GM18517 (cell line): Measurements from ENCODE around the gene MMP11.

Experiments used
- ATAC-seq: cut with Tn5 transposase; IDR thresholded peaks from one replicate; pipeline ENCODE4 v1.9.1; 2021; ENCODE audit warnings: mild to moderate bottlenecking, moderate library complexity; ENCODE audit not compliant: unreplicated experiment

Gene MMP11

GRCh38 chr22:23759566-23759965 is 13.1 kb upstream of the MMP11 start:
- ATAC-seq, result no peak

DNA sequence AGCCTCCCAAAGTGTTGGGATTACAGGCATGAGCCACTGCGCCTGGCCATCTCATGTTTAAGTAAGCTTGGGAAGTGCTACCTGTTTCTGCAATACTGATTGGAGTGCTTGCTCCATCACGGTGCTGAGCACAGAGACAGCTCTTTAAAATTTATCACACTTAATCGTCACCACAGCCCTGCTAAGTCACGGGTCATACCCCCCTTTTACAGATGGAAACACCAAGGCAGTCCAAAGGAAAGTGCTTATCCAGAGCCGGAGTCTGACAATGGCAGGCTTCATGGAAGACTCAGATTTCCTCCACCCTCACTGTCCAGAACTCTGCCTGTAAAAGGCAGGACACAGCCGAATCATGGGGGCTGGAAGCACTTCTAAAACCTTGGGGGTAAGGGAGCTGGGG is 12.6 kb upstream of the MMP11 start:
- ATAC-seq, result no peak

- no peak for ATAC-seq
These were observed 9.6 kb upstream of the MMP11 start, which contains the start of gene C22orf15 for GRCh38 chr22:23762842-23763578. TSS of gene C22orf15 (plus strand) at chr22:23762990. CDS start at chr22:23763307, 317 bp downstream.

DNA sequence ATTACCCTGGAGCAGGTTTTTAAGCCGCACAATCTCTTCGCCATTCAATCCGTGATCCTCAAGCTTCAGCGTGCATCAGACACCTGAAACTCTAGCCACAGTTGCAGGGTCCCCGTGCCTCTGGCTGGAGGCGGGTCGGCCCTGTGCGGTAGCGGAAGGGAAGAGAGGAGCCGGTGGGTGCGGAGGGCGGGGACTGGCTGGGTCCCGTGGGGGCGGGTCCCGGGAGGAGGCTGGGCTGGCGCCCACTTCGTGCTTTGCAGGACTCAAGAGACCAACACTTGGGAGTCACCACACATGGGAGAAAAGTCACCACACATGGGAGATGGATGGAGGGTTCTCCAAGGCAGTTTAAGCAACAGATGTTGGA is 9.1 kb upstream of the MMP11 start:
- ATAC-seq, result no peak

DNA sequence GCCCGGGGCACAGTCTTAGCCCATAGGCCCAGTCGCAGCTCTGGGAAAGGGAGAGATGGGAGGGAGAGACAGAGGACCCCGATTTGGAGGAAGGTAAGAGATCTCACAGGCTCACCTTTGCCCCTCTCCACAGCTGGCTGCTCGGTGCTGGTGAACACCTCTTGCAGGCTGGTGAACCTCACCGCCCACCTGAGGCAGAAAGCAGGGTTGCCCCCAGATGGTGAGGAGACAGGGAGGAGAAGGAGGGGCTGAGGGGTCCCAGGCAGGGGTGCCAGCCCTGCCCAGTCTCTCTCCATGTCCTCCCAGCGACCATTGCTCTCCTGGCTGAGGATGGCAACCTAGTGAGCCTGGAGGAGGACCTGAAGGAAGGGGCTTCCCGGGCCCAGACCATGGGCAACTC is 8.7 kb upstream of the MMP11 start:
- no peak for ATAC-seq

- no peak for ATAC-seq
These were observed 7.5 kb upstream of the MMP11 start for GRCh38 chr22:23764899-23765881.

- ATAC-seq, result no peak
These were observed 5.4 kb upstream of the MMP11 start for GRCh38 chr22:23767303-23767672.

DNA sequence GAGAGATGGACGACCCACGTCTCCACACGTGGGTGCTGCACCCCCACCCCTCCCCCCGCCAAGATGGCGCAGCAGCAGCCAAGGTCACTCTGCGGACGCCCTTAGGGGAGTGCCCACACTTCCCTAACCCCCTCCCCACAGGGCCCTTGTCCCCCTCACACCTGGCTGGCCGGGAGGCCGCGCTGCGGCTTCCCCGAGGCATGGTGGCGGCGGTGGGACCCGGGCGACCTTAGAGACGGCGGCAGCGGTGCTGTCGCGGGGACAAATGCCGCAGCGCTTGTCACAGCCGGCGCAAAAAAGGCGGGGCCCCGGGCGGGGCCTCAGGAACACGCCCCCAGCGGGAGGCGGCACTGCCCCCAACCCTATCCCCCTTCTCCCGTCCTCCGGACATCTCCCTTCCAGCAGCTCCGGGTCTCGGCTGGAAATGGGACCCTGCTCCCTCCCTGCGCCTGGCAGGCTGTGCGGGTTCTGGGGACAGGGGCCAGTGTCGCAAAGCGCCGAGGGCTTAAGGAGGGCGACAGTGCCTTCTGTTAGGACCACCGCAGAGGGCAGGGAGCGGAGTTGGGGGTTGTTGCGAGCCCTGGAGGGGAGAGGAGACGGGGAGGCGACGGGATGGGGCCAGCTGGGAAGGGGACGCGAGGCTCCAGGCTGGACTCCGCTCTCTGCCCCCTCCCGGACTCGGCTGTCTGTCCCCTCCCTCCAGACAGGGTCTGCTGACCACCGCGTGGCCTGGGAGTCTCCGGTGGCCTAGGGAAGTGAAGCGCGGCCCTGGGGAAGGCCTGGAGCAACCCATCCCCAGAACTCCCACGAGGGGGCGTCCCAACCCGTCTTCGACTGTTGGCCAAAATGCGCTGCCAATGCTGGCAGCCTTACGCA is 4.7 kb upstream of the MMP11 start, which contains the start of gene CHCHD10:
CHCHD10 (minus strand) TSS at position 300 of the 876 bp plus-strand sequence; CDS start at position 202, 98 bp downstream.
- no peak for ATAC-seq

DNA sequence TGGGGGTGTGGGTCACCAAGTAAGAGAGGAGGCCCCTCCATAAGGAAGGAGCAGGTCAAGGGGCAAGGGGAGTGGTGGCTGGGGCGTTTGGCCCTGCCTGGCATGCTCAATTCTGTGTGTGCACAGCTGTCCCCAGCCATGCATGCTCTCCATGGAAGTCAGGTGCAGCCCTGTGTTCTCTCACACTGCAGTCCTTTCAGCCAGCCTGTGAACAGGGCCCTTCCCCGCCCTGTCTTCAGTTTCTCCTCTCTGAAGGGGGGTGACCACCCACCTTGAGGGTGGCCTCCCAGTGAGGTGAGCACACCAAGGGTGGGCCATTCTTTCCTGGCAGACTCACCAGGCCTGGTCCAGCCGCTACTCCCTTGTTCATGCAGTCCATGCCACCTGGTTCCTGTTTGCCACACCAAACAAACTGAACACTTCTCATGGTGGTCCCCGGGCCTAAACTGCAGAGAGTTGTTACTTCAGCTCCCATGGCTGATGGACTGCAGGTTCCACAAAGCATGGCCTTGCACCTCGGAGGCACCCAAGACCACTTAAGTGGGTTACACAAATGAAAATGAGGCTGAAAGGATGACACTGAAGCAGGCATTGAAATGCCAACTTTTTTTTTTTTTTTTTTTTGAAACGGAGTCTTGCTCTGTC is 3.2 kb upstream of the MMP11 start:
- no peak for ATAC-seq

DNA sequence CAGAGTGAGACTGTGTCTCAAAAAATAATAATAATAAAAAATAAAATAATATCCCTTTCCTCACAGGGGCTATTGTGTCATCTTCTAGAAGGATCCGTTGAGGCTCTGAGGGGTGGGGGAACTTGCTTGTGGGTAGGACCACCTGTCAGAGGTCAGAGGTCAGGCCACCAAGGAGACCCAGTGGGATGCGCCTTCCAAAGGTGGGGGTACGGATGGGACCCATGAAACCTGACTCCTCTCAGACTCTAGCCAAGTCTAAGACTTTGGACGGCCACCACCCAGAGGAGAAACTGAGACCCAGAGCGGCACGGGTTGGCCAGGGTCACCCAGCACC is 367 bp upstream of the MMP11 start:
- ATAC-seq, result no peak

GRCh38 chr22:23773483-23774113 is 949 bp downstream of the MMP11 start:
- ATAC-seq, result no peak

DNA sequence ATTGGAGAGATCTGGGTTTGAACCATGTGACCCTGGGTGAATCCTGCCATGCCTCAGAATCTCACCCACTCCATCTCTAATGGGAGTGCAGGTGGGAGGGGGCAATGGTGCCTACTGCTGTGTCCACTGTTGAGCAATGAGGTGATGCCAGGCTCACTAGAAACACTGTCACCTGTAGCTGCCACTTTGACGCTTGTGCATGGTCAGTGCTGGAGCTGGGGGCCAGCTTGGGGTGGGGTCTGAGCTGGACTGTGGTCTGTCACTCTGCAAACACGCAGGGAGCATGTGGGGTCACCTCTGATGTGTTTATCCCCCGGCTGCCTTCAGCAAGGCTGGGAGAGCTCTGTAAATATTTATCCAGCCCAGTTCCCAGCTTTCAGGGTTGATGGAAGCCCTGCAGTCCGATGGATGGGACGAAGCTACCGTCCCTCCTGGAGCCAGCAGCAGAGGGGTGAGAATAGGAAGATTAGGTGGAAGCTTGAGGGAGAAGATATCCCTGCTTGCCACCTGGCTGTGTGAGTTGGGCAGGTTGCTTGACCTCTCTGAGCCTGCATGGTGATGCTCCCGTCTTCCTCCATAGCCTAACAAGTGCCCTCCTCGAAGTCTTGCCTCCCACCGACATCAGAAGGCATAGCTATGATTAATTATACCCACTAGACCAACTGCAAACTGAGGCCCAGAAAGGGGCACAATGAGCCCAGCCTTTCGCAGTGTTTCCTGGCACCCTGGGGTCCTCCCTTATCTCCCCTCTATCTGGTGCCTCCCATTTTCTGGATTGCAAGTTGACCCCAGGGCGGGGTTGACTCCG is 1.7 kb downstream of the MMP11 start:
- no peak for ATAC-seq

- ATAC-seq, result no peak
These were observed 2.3 kb downstream of the MMP11 start for GRCh38 chr22:23774922-23775436.

GRCh38 chr22:23775779-23776375 is 3.2 kb downstream of the MMP11 start:
- ATAC-seq, result no peak

DNA sequence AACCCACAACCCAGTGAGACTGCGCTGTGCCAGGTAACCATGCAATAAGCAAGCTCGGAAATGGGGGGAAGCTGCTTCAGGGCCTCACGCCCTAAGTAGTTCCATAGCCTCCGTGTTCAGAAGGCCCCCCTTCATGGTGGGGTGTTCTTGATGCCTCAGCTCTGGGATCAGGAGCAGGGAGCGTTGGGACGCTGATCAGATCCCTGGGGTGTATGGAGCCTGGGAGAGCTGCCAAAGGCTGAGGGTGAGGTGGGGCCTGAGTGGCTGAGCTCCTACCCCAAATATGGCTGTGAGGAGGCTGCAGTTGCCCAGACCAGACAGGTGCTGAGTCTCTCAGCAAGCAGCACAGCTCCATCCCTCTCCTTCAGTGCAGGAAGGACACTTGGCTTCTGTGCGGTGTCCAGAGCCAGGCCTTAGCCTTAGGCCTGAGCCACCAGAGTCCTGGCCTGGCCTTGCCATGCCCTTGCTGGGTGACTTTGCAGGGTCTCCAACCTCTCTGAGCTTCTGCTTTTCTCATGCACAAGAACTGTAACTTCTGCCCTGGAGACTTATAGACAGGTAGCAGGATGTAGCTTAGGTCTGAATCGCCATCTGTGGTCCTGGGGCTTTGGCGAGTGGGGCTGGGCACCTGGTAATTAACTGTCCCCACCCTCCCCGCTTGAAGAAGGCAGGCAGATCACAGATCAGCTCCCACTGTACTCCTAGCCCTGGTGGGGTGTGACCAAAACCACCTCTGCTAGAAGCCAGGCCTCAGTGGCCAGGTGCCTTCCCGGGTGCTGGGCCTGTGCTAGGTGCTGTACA is 5.3 kb downstream of the MMP11 start:
- no peak for ATAC-seq

GRCh38 chr22:23778577-23778900 is 5.9 kb downstream of the MMP11 start:
- ATAC-seq, result no peak

- no peak for ATAC-seq
These were observed 6.4 kb downstream of the MMP11 start for GRCh38 chr22:23779083-23779482.

DNA sequence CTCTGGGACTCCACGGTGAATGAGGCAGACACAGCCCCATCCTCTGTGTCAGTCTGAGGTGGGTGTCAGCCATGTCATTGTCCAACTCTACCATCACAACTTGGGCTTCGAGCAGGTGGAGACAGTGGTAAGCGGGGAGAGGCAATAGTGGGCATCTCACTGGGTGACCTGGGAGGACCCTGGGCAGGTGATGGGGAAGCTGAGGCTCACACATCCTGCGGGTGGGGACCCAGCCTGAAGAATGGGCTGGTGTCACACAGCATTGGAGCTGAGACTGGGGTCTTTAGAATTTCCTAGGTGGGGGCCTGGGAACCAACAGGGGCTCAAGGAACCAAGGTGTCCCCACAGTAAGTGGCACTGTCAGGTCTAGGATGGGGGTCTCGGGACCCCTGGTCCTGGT is 7.1 kb downstream of the MMP11 start:
- ATAC-seq, result no peak
